ENCODE measurements around the gene PML. TPM values are rescaled to one million over a fixed set of nuclear protein-coding genes. Genes with fewer than 3 reads are reported as not detected.
"Not testable (repeated sequence)": the region's sequence is repeated elsewhere in the genome, so short reads cannot be mapped to it uniquely, and the experiment has no call there.

The PML gene
- total and polyA plus RNA-seq, 2 of the 4 experiments (the other 2 are of a cell fraction) = 8.8 to 22.6 TPM

DNA sequence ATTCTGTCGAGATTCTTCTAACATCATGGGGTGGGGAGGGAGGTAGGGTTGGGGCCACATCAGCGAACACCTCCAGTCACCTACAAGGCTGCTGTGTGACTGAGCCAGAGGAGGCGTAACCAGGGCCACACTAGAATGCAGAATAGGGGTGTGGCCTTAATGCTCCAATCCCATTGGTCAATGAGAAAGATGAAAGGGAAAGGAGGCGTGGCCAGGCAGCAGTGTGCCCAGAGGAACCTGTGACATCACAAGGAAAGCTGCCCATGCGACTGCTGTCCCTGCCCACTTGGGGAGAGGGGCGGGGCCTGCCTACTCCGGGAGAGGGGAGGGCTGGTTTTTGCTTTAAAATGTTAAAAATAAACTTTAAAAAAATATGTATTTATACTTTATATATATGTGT, 87.9 kb downstream of the PML start, which contains the start of gene GOLGA6A:
GOLGA6A (minus strand) TSS at position 101 of the 400 bp plus-strand sequence; CDS start at position 60, 41 bp downstream.
- H3K4me1 ChIP-seq (ENCODE audit: control insufficient read depth, insufficient read depth, low read length); H3K79me1 ChIP-seq (ENCODE audit: low read depth in 1 of 2, low read length in 2 of 2); H3K18ac ChIP-seq (ENCODE audit: low read depth, low read length); intact Hi-C loops (cut with micrococcal nuclease); POLR2A ChIA-PET (ENCODE audit: unreplicated experiment); H2BK120ac ChIP-seq (ENCODE audit: low read depth, low read length); H3K56ac ChIP-seq (ENCODE audit: extremely low read depth, insufficient read depth, low read length); H3K4me3 ChIP-seq (ENCODE audit: insufficient read depth, low read depth, low read length); H4K20me1 ChIP-seq (ENCODE audit: insufficient read depth, low read length); ATAC-seq (ENCODE audit: low read depth); H3K9ac ChIP-seq (ENCODE audit: low read depth, low read length); H3K14ac ChIP-seq (replicated peaks; ENCODE audit: low read depth, low read length); H3K4ac ChIP-seq (ENCODE audit: low read depth, low read length); dilution Hi-C loops (cut with HindIII; ENCODE audit: low sequenced_read_pairs, unreplicated experiment); H3K9me1 ChIP-seq (ENCODE audit: insufficient read depth, low read length); H3K27me3 ChIP-seq (ENCODE audit: control insufficient read depth, insufficient read depth, low read length); in situ Hi-C loops (cut with MboI; ENCODE audit: low sequenced_read_pairs); H2AK9ac ChIP-seq (replicated peaks; ENCODE audit: low read depth, low read length, poor library complexity); H3K23ac ChIP-seq (ENCODE audit: low read depth, low read length); H2BK15ac ChIP-seq (ENCODE audit: low read depth, low read length); H3K9me3 ChIP-seq (ENCODE audit: control insufficient read depth, insufficient read depth, low read length); BruUV-seq (replicated peaks); DNase-seq; H3K4me2 ChIP-seq (ENCODE audit: low read depth, low read length); H2BK20ac ChIP-seq (ENCODE audit: low read depth, low read length); H3K27ac ChIP-seq (ENCODE audit: insufficient read depth, low read length); CTCF ChIA-PET; H2AFZ ChIP-seq (replicated peaks; ENCODE audit: low read length, poor library complexity); H2AK5ac ChIP-seq (ENCODE audit: low read depth, low read length); H4K8ac ChIP-seq (ENCODE audit: low read depth in 2 of 2, low read length in 2 of 2); H4K91ac ChIP-seq (ENCODE audit: insufficient read depth, low read depth, low read length); H3K36me3 ChIP-seq (ENCODE audit: control insufficient read depth, insufficient read depth, low read length); H2BK5ac ChIP-seq (ENCODE audit: low read depth, low read length, poor library complexity, severe bottlenecking); H4K5ac ChIP-seq (ENCODE audit: low read depth, low read length): not testable (repeated sequence)
- WGBS, 2 experiments (ENCODE audit: extremely low coverage in 2 of 2, insufficient read length in 1 of 2) = no CpG with 5 or more reads among the region's 7 CpGs

DNA sequence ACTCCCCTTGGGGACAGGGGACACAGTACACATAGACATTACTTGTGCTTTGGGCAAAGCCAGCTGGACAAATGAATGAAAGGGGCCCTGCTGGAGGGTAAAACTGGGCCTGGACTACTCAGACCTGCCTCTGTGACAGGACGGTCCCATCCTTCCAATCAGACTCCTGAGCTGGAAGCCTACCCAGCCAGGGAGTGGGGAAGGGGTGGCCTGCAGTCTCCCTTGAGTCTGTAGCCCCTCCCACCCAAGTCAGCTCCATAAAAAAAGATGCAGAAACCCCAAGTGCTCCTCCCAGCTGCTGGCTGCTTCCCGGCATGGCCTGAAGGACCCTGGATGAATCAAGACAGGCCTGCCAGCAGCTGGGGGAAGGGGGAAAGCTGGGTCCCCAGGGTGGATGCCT, 100.1 kb downstream of the PML start:
- H3K4me3 ChIP-seq (ENCODE audit: insufficient read depth, low read depth, low read length); H3K18ac ChIP-seq (ENCODE audit: low read depth, low read length); H3K56ac ChIP-seq (ENCODE audit: extremely low read depth, insufficient read depth, low read length); intact Hi-C loops (cut with micrococcal nuclease); H2BK120ac ChIP-seq (ENCODE audit: low read depth, low read length); POLR2A ChIA-PET (ENCODE audit: unreplicated experiment); H3K14ac ChIP-seq (replicated peaks; ENCODE audit: low read depth, low read length); H3K9me1 ChIP-seq (ENCODE audit: insufficient read depth, low read length); H3K27me3 ChIP-seq (ENCODE audit: control insufficient read depth, insufficient read depth, low read length); H2BK15ac ChIP-seq (ENCODE audit: low read depth, low read length); H3K36me3 ChIP-seq (ENCODE audit: control insufficient read depth, insufficient read depth, low read length); DNase-seq; H3K23ac ChIP-seq (ENCODE audit: low read depth, low read length); H3K9me3 ChIP-seq (ENCODE audit: control insufficient read depth, insufficient read depth, low read length); H4K5ac ChIP-seq (ENCODE audit: low read depth, low read length); H3K27ac ChIP-seq (ENCODE audit: insufficient read depth, low read length); H2AFZ ChIP-seq (replicated peaks; ENCODE audit: low read length, poor library complexity); BruUV-seq (replicated peaks); H2BK5ac ChIP-seq (ENCODE audit: low read depth, low read length, poor library complexity, severe bottlenecking); H2AK9ac ChIP-seq (replicated peaks; ENCODE audit: low read depth, low read length, poor library complexity); H3K4me1 ChIP-seq (ENCODE audit: control insufficient read depth, insufficient read depth, low read length); H4K8ac ChIP-seq (ENCODE audit: low read depth in 2 of 2, low read length in 2 of 2); dilution Hi-C loops (cut with HindIII; ENCODE audit: low sequenced_read_pairs, unreplicated experiment); H3K4me2 ChIP-seq (ENCODE audit: low read depth, low read length); H3K79me1 ChIP-seq (ENCODE audit: low read depth in 1 of 2, low read length in 2 of 2); H3K9ac ChIP-seq (ENCODE audit: low read depth, low read length); CTCF ChIA-PET; in situ Hi-C loops (cut with MboI; ENCODE audit: low sequenced_read_pairs); H4K20me1 ChIP-seq (ENCODE audit: insufficient read depth, low read length); H3K4ac ChIP-seq (ENCODE audit: low read depth, low read length); H4K91ac ChIP-seq (ENCODE audit: insufficient read depth, low read depth, low read length); ATAC-seq (ENCODE audit: low read depth); H2BK20ac ChIP-seq (ENCODE audit: low read depth, low read length); H2AK5ac ChIP-seq (ENCODE audit: low read depth, low read length): not testable (repeated sequence)
- no CpG with 5 or more reads among the region's 2 CpGs for WGBS, 2 experiments (ENCODE audit: extremely low coverage in 2 of 2, insufficient read length in 1 of 2)

Data from IMR-90 (cell line).